OCI-LY1 (cell line): ENCODE results near the gene HDGFL3.

ENCODE experiments used
- H2AFZ ChIP-seq: fragments of 200-600 bp; sonication (generic), shearing (Covaris generic); 2 replicates; pipeline ENCODE4 v1.6.0; 2014; ENCODE audit warnings: antibody characterized with exemption, mild to moderate bottlenecking, low read length
- H3F3A ChIP-seq: fragments of 200-600 bp; sonication (generic), shearing (Covaris generic); 2 replicates; pipeline ENCODE4 v1.6.0; 2014; ENCODE audit warnings: mild to moderate bottlenecking, antibody characterized with exemption, low read length, moderate library complexity; ENCODE audit not compliant: insufficient read depth
- H3K27ac ChIP-seq: fragments of 200-600 bp; sonication (generic); 2 replicates; pipeline ENCODE4 v1.5.1; 2014; ENCODE audit warnings: low read length, mixed run types, mild to moderate bottlenecking, low read depth; ENCODE audit not compliant: poor library complexity, severe bottlenecking
- H3K27me3 ChIP-seq: fragments of 200-600 bp; sonication (generic); 2 replicates; pipeline ENCODE4 v1.6.0; 2014; ENCODE audit warnings: antibody characterized with exemption, mild to moderate bottlenecking, low read length, moderate library complexity; ENCODE audit not compliant: insufficient read depth
- H3K36me3 ChIP-seq: fragments of 200-600 bp; sonication (generic); 2 replicates; pipeline ENCODE4 v1.6.1; 2014; ENCODE audit warnings: mild to moderate bottlenecking, antibody characterized with exemption, low read length, moderate library complexity, mixed read lengths; ENCODE audit not compliant: insufficient read depth
- H3K4me1 ChIP-seq: fragments of 200-600 bp; sonication (generic); 2 replicates; pipeline ENCODE4 v1.5.1; 2014; ENCODE audit warnings: mild to moderate bottlenecking, low read length, moderate library complexity; ENCODE audit not compliant: insufficient read depth, severe bottlenecking
- H3K4me2 ChIP-seq: fragments of 200-600 bp; sonication (generic), shearing (Covaris generic); 2 replicates; pipeline ENCODE4 v1.6.1; 2014; ENCODE audit warnings: low read length
- H3K4me3 ChIP-seq: fragments of 200-600 bp; sonication (generic); 2 replicates; pipeline ENCODE4 v1.5.1; 2014; ENCODE audit warnings: low read length, low read depth, mild to moderate bottlenecking, mixed read lengths; ENCODE audit not compliant: poor library complexity, severe bottlenecking
- H3K79me2 ChIP-seq: fragments of 200-600 bp; shearing (Covaris generic); 2 replicates; pipeline ENCODE4 v1.6.1; 2016; ENCODE audit warnings: mixed run types, low read length, mixed read lengths; ENCODE audit not compliant: insufficient read depth
- H3K9ac ChIP-seq: fragments of 200-600 bp; sonication (generic), shearing (Covaris generic); 2 replicates; pipeline ENCODE4 v1.6.1; 2014; ENCODE audit warnings: mild to moderate bottlenecking, low read length, mixed read lengths
- H3K9me2 ChIP-seq: fragments of 200-600 bp; sonication (generic), shearing (Covaris generic); 2 replicates; pipeline ENCODE4 v1.6.1; 2014; ENCODE audit warnings: low read depth, mild to moderate bottlenecking, low read length, mixed read lengths
- H3K9me3 ChIP-seq: fragments of 200-600 bp; shearing (Covaris generic); 2 replicates; pipeline ENCODE4 v1.6.1; 2014; ENCODE audit warnings: low read length, mixed read lengths
- H4K20me1 ChIP-seq: fragments of 200-600 bp; sonication (generic), shearing (Covaris generic); 2 replicates; pipeline ENCODE4 v1.6.0; 2016; ENCODE audit warnings: mild to moderate bottlenecking, low read length; ENCODE audit not compliant: insufficient read depth
- EZH2 ChIP-seq: fragments of 200-600 bp; sonication (generic), shearing (Covaris generic); IDR thresholded peaks from 2 replicates; pipeline ENCODE4 v1.8.0; 2017; ENCODE audit warnings: borderline replicate concordance, mixed run types, mild to moderate bottlenecking, antibody characterized with exemption, low read length, moderate library complexity, mixed read lengths
- TF ChIP-seq, protein P1 (sequence below): fragments of 200-600 bp; sonication (generic), shearing (Covaris generic); IDR thresholded peaks from 2 replicates; pipeline ENCODE4 v1.5.1; 2017; ENCODE audit warnings: mild to moderate bottlenecking, antibody characterized with exemption, low read length, moderate library complexity, mixed read lengths

HDGFL3 gene

DNA sequence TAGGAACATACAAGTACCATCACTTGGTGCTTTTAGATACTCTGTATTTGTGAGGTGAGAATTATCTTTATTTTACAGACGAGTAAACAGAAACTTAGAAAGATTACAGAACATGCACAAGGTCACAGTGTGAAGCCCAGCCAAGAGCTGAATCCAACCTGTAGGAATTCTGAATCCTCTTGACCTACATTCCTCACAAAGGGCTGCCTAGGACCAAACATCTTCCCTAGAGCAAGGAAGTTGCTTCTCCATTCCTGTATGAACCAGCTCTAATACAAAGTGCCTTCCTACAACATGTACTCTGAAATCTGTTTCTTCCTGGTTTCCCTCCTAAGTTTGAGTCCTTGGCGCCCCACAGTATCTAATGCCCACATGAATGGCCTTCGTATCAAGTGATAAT, 2.9 kb downstream of the HDGFL3 start:
- no peak overlapping the region for H3K4me3 ChIP-seq
- no peak overlapping the region for H2AFZ ChIP-seq
- H3K4me2 ChIP-seq: no peak overlapping the region
- no peaks in the 10 kb centered on the region for H3K9me2 ChIP-seq
- H3F3A ChIP-seq: no peaks in the 10 kb centered on the region
- H3K27ac ChIP-seq: no peak overlapping the region
- H3K9me3 ChIP-seq: no peaks in the 10 kb centered on the region
- no peaks in the 10 kb centered on the region for H3K36me3 ChIP-seq
- H3K79me2 ChIP-seq: no peaks in the 10 kb centered on the region
- no peaks in the 10 kb centered on the region for H3K27me3 ChIP-seq
- no peaks in the 10 kb centered on the region for H3K4me1 ChIP-seq
- H4K20me1 ChIP-seq: no peaks in the 10 kb centered on the region
- no peak overlapping the region for H3K9ac ChIP-seq
- TF ChIP-seq EZH2: no peak
- TF ChIP-seq, protein P1, sequence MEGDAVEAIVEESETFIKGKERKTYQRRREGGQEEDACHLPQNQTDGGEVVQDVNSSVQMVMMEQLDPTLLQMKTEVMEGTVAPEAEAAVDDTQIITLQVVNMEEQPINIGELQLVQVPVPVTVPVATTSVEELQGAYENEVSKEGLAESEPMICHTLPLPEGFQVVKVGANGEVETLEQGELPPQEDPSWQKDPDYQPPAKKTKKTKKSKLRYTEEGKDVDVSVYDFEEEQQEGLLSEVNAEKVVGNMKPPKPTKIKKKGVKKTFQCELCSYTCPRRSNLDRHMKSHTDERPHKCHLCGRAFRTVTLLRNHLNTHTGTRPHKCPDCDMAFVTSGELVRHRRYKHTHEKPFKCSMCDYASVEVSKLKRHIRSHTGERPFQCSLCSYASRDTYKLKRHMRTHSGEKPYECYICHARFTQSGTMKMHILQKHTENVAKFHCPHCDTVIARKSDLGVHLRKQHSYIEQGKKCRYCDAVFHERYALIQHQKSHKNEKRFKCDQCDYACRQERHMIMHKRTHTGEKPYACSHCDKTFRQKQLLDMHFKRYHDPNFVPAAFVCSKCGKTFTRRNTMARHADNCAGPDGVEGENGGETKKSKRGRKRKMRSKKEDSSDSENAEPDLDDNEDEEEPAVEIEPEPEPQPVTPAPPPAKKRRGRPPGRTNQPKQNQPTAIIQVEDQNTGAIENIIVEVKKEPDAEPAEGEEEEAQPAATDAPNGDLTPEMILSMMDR: no peak

DNA sequence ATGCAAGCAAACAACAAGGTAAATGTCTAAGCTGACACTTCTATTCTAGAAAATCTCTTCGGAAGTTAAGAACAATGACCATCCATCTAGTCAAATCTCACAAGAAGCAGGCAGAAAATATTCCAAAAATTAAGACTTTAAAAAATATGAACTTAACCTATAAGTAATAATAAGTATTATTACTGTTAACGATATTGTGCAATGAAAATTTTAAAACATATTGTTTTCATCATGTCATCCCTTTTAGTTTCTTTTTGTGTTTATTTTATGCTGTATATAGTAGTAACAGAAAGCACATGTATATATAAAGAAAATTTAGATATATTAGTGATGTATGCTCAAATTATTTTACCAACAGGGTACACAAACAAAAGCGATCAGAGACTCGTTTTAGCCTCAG, 4.1 kb downstream of the HDGFL3 start:
- H3K4me3 ChIP-seq: no peak overlapping the region
- no peaks in the 10 kb centered on the region for H3K9me2 ChIP-seq
- H3K27ac ChIP-seq: no peak overlapping the region
- H2AFZ ChIP-seq: no peak overlapping the region
- TF ChIP-seq, protein P1: no peak
- TF ChIP-seq EZH2: no peak
- H3K79me2 ChIP-seq: no peaks in the 10 kb centered on the region
- no peaks in the 10 kb centered on the region for H3K4me1 ChIP-seq
- H3K4me2 ChIP-seq: no peak overlapping the region
- H4K20me1 ChIP-seq: no peaks in the 10 kb centered on the region
- no peaks in the 10 kb centered on the region for H3K36me3 ChIP-seq
- no peaks in the 10 kb centered on the region for H3K27me3 ChIP-seq
- H3K9me3 ChIP-seq: no peaks in the 10 kb centered on the region
- no peaks in the 10 kb centered on the region for H3F3A ChIP-seq
- no peak overlapping the region for H3K9ac ChIP-seq

DNA sequence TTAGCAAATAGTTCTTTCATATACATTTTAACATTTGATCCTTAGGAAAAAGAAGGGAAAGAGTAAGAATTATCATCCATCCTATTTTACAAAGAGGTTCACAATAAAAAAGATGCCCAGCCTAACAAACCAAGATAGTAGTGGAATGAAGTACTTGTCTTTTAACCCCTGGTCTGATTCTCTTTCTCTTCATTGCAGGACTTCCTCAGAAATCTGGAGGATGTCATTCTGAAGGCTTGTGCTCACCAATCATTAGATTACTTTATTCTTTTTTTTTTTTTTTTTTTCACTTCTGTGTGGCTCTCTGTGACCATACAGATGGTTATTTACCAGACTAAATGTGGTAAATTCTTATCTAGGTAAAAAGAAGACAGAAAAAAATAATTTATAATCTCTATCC, 7.0 kb downstream of the HDGFL3 start:
- no peaks in the 10 kb centered on the region for H3F3A ChIP-seq
- no peaks in the 10 kb centered on the region for H4K20me1 ChIP-seq
- H3K27ac ChIP-seq: no peak overlapping the region

More for the DNA sequence above, 7.0 kb downstream of the HDGFL3 start:
- H3K4me1 ChIP-seq: no peaks in the 10 kb centered on the region
- TF ChIP-seq EZH2: no peak
- TF ChIP-seq, protein P1: no peak
- H3K9me3 ChIP-seq: no peaks in the 10 kb centered on the region
- no peak overlapping the region for H3K4me2 ChIP-seq
- H3K4me3 ChIP-seq: no peak overlapping the region
- H2AFZ ChIP-seq: no peak overlapping the region
- H3K36me3 ChIP-seq: no peaks in the 10 kb centered on the region
- H3K27me3 ChIP-seq: no peaks in the 10 kb centered on the region
- H3K79me2 ChIP-seq: no peaks in the 10 kb centered on the region
- no peaks in the 10 kb centered on the region for H3K9me2 ChIP-seq
- H3K9ac ChIP-seq: no peak overlapping the region
